Upper lobe of right lung (tissue), 1 donor: Measurements from ENCODE around the gene BORCS5. TPM values are rescaled to one million over a fixed set of nuclear protein-coding genes. Genes with fewer than 3 reads are reported as not detected.

Source experiments
- ATAC-seq: fragments of 200-7000 bp; cut with Tn5 transposase; one replicate; pipeline ENCODE4 v1.9.1; 2020; ENCODE audit warnings: mild to moderate bottlenecking, moderate library complexity
- DNase-seq: peaks from one replicate; pipeline ENCODE4 v3.0.0-alpha.2; 2020
- H3K27ac ChIP-seq: fragments of 200-600 bp; one replicate; pipeline ENCODE4 v1.8.0; 2022
- H3K27me3 ChIP-seq: fragments of 200-600 bp; one replicate; pipeline ENCODE4 v1.8.0; 2022; ENCODE audit warnings: mild to moderate bottlenecking
- H3K36me3 ChIP-seq: fragments of 200-600 bp; one replicate; pipeline ENCODE4 v1.8.0; 2022
- H3K4me1 ChIP-seq: fragments of 200-600 bp; one replicate; pipeline ENCODE4 v1.8.0; 2022
- H3K4me3 ChIP-seq: fragments of 200-600 bp; one replicate; pipeline ENCODE4 v1.8.0; 2022; ENCODE audit warnings: mild to moderate bottlenecking
- H3K9me3 ChIP-seq: fragments of 200-600 bp; one replicate; pipeline ENCODE4 v1.8.0; 2022
- intact Hi-C: fragments of 100-400 bp; cut with DNase I; formaldehyde crosslinking; loops from one replicate; pipeline ENCODE4 v1.11.0; 2022
- total RNA-seq: library from RNA; stranded (reverse); fragmentation: NEBNext Ultra II Directional; extraction: Animal tissue kit (Norgen Biotek cat#: 25700); gene quantifications from one replicate; pipeline ENCODE4 v1.2.1, GENCODE V29; 2021
- TF ChIP-seq, protein P1 (sequence below): fragments of 200-600 bp; IDR thresholded peaks from one replicate; pipeline ENCODE4 v1.8.0; 2022; ENCODE audit warnings: antibody characterized with exemption
- donor health status: DM: no; HTN: yes; CAD: no; lungs with severe emphysema.

The BORCS5 gene
- total RNA-seq, 1 donor from 2014 or later: 14.0 TPM

DNA sequence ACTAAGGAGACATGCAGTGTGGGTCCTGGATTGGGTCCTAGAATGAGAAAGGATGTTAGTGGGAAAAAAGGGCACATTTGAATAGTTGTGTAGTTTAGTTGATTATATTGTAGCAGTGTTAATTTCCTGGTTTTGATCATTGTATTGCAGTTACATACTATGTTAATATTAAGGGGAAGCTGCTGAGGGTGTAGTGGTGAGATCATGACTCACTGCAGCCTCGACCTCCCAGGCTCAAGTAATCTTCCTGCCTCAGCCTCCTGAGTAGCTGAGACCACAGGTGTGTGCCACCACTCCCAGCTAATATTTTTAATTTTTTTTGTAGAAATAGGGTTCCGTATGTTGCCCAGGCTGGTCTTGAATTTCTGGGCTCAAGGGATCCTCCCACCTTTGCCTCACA lies 21.7 kb downstream of the BORCS5 start:
- Histone ChIP-seq H3K27ac (no peak overlapping the region), H3K36me3 (peaks cover 5% of the 10 kb centered on the region), H3K4me1 (peaks cover 11% of the 10 kb centered on the region), H3K4me3 (no peak overlapping the region), H3K27me3 (no peaks in the 10 kb centered on the region), H3K9me3 (no peaks in the 10 kb centered on the region)
- TF ChIP-seq, protein P1, sequence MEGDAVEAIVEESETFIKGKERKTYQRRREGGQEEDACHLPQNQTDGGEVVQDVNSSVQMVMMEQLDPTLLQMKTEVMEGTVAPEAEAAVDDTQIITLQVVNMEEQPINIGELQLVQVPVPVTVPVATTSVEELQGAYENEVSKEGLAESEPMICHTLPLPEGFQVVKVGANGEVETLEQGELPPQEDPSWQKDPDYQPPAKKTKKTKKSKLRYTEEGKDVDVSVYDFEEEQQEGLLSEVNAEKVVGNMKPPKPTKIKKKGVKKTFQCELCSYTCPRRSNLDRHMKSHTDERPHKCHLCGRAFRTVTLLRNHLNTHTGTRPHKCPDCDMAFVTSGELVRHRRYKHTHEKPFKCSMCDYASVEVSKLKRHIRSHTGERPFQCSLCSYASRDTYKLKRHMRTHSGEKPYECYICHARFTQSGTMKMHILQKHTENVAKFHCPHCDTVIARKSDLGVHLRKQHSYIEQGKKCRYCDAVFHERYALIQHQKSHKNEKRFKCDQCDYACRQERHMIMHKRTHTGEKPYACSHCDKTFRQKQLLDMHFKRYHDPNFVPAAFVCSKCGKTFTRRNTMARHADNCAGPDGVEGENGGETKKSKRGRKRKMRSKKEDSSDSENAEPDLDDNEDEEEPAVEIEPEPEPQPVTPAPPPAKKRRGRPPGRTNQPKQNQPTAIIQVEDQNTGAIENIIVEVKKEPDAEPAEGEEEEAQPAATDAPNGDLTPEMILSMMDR: no peak
- ATAC-seq: no peak
- DNase-seq: no peak
- intact Hi-C loops: loop anchor here (5.0 to 10.0 kb wide), 2 partner anchors 189 to 326 kb away; no protein-coding TSS in a partner anchor

DNA sequence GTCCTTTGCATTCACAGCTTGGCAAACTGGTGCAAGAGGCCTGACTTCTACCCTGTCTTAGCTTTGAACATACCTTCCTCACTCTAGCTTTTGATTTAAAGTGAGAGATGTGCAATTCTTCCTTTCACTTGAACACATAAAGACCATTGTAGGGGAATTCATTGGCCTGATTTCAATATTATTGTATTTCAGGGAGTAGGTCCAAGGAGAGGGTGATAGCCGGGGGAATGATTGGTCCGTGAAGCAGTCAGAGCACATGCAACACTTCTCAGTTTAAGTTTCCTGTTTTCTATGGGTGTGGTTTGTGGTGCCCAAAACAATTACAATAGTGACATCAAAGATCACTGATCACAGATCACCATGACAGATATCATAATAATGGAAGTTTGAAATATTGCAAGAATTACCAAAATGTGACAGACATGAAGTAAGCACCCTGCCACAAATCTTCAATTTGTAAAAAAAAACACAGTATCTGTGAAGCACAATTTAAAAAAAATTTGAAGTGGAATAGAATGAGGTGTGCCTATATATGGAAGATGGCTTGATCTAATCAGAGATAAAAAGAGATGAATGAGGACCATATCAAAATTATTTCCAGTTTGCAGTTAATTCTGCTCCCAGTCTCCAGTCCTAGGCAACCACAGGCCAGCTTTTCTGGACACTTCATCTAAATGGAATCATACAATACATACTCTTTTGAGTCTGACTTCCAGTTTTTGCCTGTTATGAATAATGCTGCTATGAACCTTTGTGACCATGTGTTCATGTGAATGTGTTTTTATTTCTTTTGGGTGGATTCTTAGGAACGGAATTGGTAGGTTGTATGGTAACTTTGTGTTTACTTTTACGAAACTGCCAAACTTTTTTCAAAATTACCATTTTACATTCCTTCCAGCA lies 23.2 kb downstream of the BORCS5 start:
- Histone ChIP-seq H3K36me3 (peaks cover 5% of the 10 kb centered on the region), H3K4me1 (peaks cover 11% of the 10 kb centered on the region), H3K9me3 (no peaks in the 10 kb centered on the region), H3K4me3 (no peak overlapping the region), H3K27ac (peak overlapping the region; percentile 56), H3K27me3 (no peaks in the 10 kb centered on the region)
- intact Hi-C loops: loop anchor here (5.0 to 10.0 kb wide), 2 partner anchors 187 to 325 kb away; no protein-coding TSS in a partner anchor
- ATAC-seq (peak; percentile 79), DNase-seq (no peak)
- TF ChIP-seq, protein P1: no peak

DNA sequence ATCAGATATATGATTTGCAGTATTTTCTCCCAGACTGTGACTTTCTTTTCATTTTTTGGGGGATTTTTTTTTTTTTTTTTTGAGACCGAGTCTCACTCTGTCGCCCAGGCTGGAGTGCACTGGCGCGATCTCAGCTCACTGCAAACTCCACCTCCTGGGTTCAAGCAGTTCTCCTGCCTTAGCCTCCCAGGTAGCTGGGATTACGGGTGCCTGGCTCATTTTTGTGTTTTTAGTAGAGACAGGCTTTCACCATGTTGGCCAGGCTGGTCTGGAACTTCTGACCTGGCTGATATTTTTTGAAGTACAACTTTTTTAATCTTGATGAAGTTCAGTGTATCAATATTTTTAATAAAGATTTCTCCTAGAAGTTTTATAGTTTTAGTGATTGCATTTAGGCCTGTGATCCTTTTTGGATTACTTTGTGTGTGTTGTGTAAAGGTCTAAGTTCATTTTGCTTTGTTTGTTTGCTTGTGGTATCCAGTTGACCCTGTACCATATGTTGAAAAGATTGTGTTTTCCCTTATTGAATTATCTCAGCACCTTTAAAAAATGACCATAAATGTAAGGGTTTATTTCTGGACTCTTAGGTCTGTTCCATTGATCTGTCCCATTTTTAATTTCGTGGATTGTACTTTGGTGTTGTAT lies 24.2 kb downstream of the BORCS5 start:
- TF ChIP-seq, protein P1: no peak
- DNase-seq (no peak), ATAC-seq (no peak)
- Histone ChIP-seq H3K27ac (no peak overlapping the region), H3K36me3 (peaks cover 5% of the 10 kb centered on the region), H3K27me3 (no peaks in the 10 kb centered on the region), H3K9me3 (no peaks in the 10 kb centered on the region), H3K4me1 (peaks cover 11% of the 10 kb centered on the region), H3K4me3 (no peak overlapping the region)
- intact Hi-C loops: no loop called here

DNA sequence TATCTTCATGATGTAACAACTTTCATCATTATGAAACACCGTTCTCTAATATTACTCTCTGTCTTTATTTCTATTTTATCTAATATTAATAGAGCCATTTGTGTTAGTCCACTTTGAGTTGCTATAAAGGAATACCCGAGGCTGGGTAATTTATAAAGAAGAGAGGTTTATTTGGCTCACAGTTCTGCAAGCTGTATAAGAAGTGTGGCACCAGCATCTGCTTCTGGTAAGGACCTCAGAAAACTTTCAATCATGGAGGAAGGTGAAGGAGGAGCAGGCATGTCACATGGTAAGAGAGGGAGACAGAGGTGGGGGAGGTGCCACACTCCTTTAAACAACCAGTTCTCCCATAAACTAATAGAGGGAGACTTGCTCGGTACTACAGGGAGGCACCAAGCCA lies 25.1 kb downstream of the BORCS5 start:
- no peaks in the 10 kb centered on the region for H3K27me3 ChIP-seq
- H3K4me1 ChIP-seq: peaks cover 11% of the 10 kb centered on the region
- DNase-seq (no peak), ATAC-seq (no peak)
- no peak overlapping the region for H3K4me3 ChIP-seq
- no peaks in the 10 kb centered on the region for H3K9me3 ChIP-seq
- intact Hi-C loops: no loop called here
- H3K27ac ChIP-seq: no peak overlapping the region
- TF ChIP-seq, protein P1: no peak
- peaks cover 5% of the 10 kb centered on the region for H3K36me3 ChIP-seq

- H3K9me3 ChIP-seq: no peaks in the 10 kb centered on the region
- no peak overlapping the region for H3K4me3 ChIP-seq
- ATAC-seq (peak; percentile 35), DNase-seq (no peak)
- TF ChIP-seq, protein P1: no peak
- intact Hi-C loops: no loop called here
- peaks cover 5% of the 10 kb centered on the region for H3K36me3 ChIP-seq
- no peaks in the 10 kb centered on the region for H3K27me3 ChIP-seq
- H3K27ac ChIP-seq: no peak overlapping the region
- peaks cover 1% of the 10 kb centered on the region for H3K4me1 ChIP-seq
Observed at GRCh38 chr12:12384571-12385340, 27.9 kb downstream of the BORCS5 start.
